ENCODE results near the gene TPSAB1. TPM values are rescaled to one million over a fixed set of nuclear protein-coding genes. Genes with fewer than 3 reads are reported as not detected.
"Not testable (repeated sequence)": the region's sequence is repeated elsewhere in the genome, so short reads cannot be mapped to it uniquely, and the experiment has no call there.

TPSAB1 gene
- total and polyA plus RNA-seq, 2 experiments from 2014 or later, result not detected

DNA sequence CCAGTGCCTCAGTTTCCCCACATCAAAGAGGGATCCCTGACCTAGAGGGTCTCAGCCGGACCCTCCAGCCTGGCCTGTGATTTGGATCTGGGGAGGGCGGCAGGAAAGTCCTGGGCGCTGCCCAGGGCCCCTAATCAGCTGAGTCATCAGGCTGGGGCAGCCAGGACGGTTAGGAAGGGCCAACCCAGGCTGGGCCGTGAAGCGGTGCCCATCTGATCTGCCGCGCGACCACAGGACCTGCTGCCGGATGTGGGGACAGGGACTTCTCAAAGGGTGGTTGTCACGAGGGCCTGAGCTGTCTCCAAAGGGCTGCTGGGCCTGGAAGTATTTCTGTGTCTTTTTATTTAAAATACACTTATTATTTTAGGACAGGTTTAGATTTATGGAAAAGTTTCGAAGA is 4.4 kb downstream of the TPSAB1 start:
- no peaks in the 10 kb centered on the region for H3K4me1 ChIP-seq (ENCODE audit: insufficient read depth)
- no peak for DNase-seq
- in situ Hi-C loops (cut with MboI), result no loop called here
- H4K20me1 ChIP-seq (ENCODE audit: insufficient read depth), result no peaks in the 10 kb centered on the region
- H3K4me2 ChIP-seq (ENCODE audit: unreplicated experiment), result no peak overlapping the region
- peaks cover 10% of the 10 kb centered on the region; the same call in 1 of the 2 replicates for H3K27me3 ChIP-seq (replicated peaks; ENCODE audit: insufficient read depth)
- 63 to 65% methylated on average over 11 to 12 of the region's 12 CpGs for WGBS, 2 experiments (ENCODE audit: low coverage in 1 of 2, low lambda C conversion rate in 2 of 2, missing lambda C conversion rate in 2 of 2)
- H3K9ac ChIP-seq, result no peak overlapping the region
- H2AFZ ChIP-seq, result no peak overlapping the region
- H3K9me3 ChIP-seq (ENCODE audit: low read depth), result no peaks in the 10 kb centered on the region
- no peaks in the 10 kb centered on the region for H3K36me3 ChIP-seq (ENCODE audit: low read depth)
- TF ChIP-seq EZH2phosphoT487 (IDR thresholded peaks at IDR 0.05; ENCODE audit: insufficient read depth, low read depth) (no peak), EZH2 (IDR thresholded peaks at IDR 0.05; ENCODE audit: insufficient read depth, poor library complexity, severe bottlenecking) (no peak)
- H3K79me2 ChIP-seq (ENCODE audit: insufficient read depth), result no peaks in the 10 kb centered on the region
- H3K27ac ChIP-seq, result no peak overlapping the region
- H3F3A ChIP-seq (ENCODE audit: insufficient read depth), result no peaks in the 10 kb centered on the region
- no peak overlapping the region for H3K4me3 ChIP-seq
- H3K9me2 ChIP-seq (ENCODE audit: insufficient read depth), result no peaks in the 10 kb centered on the region

DNA sequence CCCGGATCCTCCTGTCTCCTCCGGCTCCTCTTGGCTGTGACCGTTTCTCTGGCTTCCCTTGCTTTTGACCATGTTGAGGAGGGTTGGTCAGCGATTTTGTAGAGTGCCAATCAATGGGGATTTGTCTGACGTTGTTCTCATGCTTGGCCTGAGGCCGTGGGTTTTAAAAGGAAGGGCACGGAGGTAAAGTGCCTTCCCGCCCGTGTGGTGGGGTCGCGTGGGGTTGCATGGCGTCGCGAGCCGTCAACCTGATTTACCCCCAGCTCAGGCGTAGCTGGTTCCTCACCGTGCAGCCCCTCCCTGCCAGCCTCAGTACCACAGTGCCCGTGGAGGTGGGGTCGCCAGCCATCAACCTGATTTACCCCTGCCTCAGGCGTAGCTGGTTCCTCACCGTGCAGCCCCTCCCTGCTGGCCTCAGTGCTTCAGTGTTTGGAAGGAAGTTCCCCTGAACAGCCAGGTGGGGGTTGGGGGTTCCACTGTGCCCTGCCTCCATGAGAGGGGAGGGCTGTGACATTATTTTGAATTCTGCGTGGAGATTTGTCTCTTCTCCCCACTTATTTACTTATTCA is 5.0 kb downstream of the TPSAB1 start:
- no peak overlapping the region for H3K4me3 ChIP-seq
- no peaks in the 10 kb centered on the region for H3K9me3 ChIP-seq (ENCODE audit: low read depth)
- no peak overlapping the region for H3K27ac ChIP-seq
- H3F3A ChIP-seq (ENCODE audit: insufficient read depth), result no peaks in the 10 kb centered on the region
- no peaks in the 10 kb centered on the region for H3K4me1 ChIP-seq (ENCODE audit: insufficient read depth)
- in situ Hi-C loops (cut with MboI), result no loop called here
- TF ChIP-seq EZH2 (IDR thresholded peaks at IDR 0.05; ENCODE audit: insufficient read depth, poor library complexity, severe bottlenecking), result no peak
- no peak for TF ChIP-seq EZH2phosphoT487 (IDR thresholded peaks at IDR 0.05; ENCODE audit: insufficient read depth, low read depth)
- H3K36me3 ChIP-seq (ENCODE audit: low read depth), result no peaks in the 10 kb centered on the region
- peaks cover 10% of the 10 kb centered on the region; the same call in 1 of the 2 replicates for H3K27me3 ChIP-seq (replicated peaks; ENCODE audit: insufficient read depth)
- no peak overlapping the region for H3K4me2 ChIP-seq (ENCODE audit: unreplicated experiment)
- no peaks in the 10 kb centered on the region for H4K20me1 ChIP-seq (ENCODE audit: insufficient read depth)
- H2AFZ ChIP-seq, result no peak overlapping the region
- 43 to 45% methylated on average over 22 of the region's 22 CpGs for WGBS, 2 experiments (ENCODE audit: low coverage in 1 of 2, low lambda C conversion rate in 2 of 2, missing lambda C conversion rate in 2 of 2)
- H3K79me2 ChIP-seq (ENCODE audit: insufficient read depth), result no peaks in the 10 kb centered on the region
- no peaks in the 10 kb centered on the region for H3K9me2 ChIP-seq (ENCODE audit: insufficient read depth)
- DNase-seq, result no peak
- H3K9ac ChIP-seq, result no peak overlapping the region

DNA sequence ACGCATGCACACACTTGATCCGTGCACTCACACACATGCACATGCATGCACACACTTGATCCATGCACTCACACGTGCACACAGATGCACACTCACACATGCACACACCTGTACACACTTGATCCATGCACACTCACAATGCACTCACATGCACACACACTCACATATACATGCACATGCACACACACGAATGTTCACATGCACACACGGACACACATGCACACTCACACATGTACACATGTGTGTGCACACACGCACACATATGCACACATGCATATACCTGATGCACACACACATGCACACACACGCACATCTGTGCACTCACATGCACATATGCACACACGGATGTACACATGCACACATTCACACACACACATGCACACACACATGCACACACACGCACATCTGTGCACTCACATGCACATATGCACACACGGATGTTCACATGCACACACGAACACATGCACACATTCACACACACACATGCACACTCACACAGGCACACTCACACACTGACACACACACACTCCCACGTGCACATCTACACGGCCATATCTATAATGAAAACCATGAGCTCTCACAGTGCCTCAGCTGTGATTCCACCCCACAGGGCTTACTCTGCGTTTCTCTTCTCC is 7.5 kb downstream of the TPSAB1 start:
- H3K9me3 ChIP-seq (ENCODE audit: low read depth); H3K9me2 ChIP-seq (ENCODE audit: insufficient read depth); DNase-seq; H3K36me3 ChIP-seq (ENCODE audit: low read depth); H2AFZ ChIP-seq; in situ Hi-C loops (cut with MboI); H3K9ac ChIP-seq; H3F3A ChIP-seq (ENCODE audit: insufficient read depth); H3K4me1 ChIP-seq (ENCODE audit: insufficient read depth); H3K4me2 ChIP-seq (ENCODE audit: unreplicated experiment); H3K4me3 ChIP-seq; H4K20me1 ChIP-seq (ENCODE audit: insufficient read depth); H3K27me3 ChIP-seq (replicated peaks; ENCODE audit: insufficient read depth); H3K27ac ChIP-seq; H3K79me2 ChIP-seq (ENCODE audit: insufficient read depth): not testable (repeated sequence)
- WGBS, 2 experiments (ENCODE audit: low coverage in 1 of 2, low lambda C conversion rate in 2 of 2, missing lambda C conversion rate in 2 of 2), result 63 to 64% methylated on average over 10 to 12 of the region's 14 CpGs

DNA sequence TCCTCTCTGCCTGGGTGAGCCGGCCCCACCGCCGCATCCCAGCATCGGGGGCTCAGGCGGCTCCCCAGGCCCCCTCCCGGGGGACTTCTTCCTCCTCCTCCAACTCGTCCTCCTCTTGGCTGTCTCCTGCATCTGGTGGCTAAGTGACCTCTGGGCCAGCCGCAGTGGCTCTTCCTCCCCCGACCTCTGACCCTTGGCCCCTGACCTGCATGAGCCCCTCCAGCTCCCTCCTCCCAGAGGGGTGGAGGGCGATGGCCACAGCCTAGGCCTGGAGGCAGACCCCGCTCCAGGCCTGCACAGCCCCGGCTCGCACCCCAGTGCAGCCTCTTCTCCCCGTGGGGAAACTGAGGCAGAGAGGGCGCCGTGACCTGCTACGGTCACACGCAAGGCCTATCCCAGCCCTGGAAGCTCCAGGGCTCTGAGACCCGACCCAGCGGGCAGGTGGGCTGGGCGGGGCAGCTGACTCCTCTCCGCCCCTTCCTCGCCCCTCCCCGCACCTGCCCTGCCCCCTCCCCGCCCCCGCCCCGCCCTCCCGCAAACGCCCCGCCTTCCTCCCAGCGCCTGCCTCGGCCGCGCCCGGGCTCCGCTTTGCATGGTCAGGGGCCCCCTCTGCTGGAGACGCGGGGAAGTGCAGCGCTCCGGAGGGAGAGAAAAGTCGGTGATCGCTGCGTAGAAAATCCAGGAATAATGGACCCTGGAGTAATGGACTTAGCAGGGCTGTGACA is 8.7 kb downstream of the TPSAB1 start:
- H3K9ac ChIP-seq; DNase-seq; H3K4me1 ChIP-seq (ENCODE audit: insufficient read depth); H3K4me3 ChIP-seq; H3F3A ChIP-seq (ENCODE audit: insufficient read depth); H3K9me2 ChIP-seq (ENCODE audit: insufficient read depth); H2AFZ ChIP-seq; H3K9me3 ChIP-seq (ENCODE audit: low read depth); in situ Hi-C loops (cut with MboI); H3K36me3 ChIP-seq (ENCODE audit: low read depth); H3K79me2 ChIP-seq (ENCODE audit: insufficient read depth); H3K27ac ChIP-seq; H3K4me2 ChIP-seq (ENCODE audit: unreplicated experiment); H4K20me1 ChIP-seq (ENCODE audit: insufficient read depth); H3K27me3 ChIP-seq (replicated peaks; ENCODE audit: insufficient read depth): not testable (repeated sequence)
- 36 to 50% methylated on average over 3 to 5 of the region's 43 CpGs for WGBS, 2 experiments (ENCODE audit: low coverage in 1 of 2, low lambda C conversion rate in 2 of 2, missing lambda C conversion rate in 2 of 2)

DNA sequence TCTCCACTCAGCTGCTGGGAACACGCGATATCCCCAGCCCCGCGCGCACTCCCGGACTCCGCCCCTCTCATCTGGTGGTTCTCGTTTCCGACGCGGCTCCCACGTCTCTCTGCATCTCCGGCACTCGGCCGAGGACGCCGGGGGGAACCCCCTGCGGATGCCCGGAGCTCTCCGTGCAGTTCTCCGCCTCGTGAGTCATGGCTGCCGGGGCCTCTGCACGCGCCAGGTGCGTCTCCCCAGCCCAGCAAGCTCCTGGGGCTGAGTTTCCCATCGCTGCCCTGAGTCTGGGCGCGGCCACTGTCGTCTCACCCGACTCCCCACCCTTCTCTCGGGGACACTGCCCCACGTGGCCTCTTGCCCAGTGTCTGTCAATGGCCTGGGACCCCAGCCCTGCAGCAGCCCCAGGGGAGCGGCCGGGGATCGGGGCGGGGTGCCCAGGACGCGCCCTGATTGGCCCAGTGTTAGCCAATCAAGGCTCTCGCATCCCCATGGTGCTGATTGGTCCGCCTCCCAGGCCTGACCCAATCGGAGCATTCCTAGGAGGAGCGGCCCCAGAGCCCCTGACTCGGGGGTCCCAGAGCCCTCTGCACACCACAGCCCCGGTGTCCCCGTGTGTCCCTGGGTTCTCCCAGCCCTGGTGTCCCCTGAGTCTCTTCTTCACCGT is 13.3 kb downstream of the TPSAB1 start:
- H3K27me3 ChIP-seq (replicated peaks; ENCODE audit: insufficient read depth); H3F3A ChIP-seq (ENCODE audit: insufficient read depth); H3K4me2 ChIP-seq (ENCODE audit: unreplicated experiment); H3K4me1 ChIP-seq (ENCODE audit: insufficient read depth); H3K4me3 ChIP-seq; H3K9me2 ChIP-seq (ENCODE audit: insufficient read depth); H3K79me2 ChIP-seq (ENCODE audit: insufficient read depth); H3K27ac ChIP-seq; H3K9me3 ChIP-seq (ENCODE audit: low read depth); H4K20me1 ChIP-seq (ENCODE audit: insufficient read depth); H3K36me3 ChIP-seq (ENCODE audit: low read depth); in situ Hi-C loops (cut with MboI); DNase-seq; H2AFZ ChIP-seq; H3K9ac ChIP-seq: not testable (repeated sequence)
- WGBS, 2 experiments (ENCODE audit: low coverage in 1 of 2, low lambda C conversion rate in 2 of 2, missing lambda C conversion rate in 2 of 2), result no CpG with 5 or more reads among the region's 47 CpGs

DNA sequence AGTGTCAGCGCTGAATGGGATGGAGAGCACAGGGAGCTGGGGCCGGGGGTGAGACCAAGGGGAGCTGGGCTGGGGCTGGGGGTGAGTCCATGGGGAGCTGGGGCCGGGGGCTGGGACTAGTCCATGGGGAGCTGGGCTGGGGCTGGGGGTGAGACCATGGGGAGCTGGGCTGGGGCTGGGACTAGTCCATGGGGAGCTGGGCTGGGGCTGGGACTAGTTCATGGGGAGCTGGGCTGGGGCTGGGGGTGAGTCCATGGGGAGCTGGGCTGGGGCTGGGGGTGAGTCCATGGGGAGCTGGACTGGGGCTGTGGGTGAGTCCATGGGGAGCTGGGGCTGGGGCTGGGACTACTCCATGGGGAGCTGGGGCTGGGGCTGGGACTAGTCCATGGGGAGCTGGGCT is 14.3 kb downstream of the TPSAB1 start:
- DNase-seq; H2AFZ ChIP-seq; H3K4me1 ChIP-seq (ENCODE audit: insufficient read depth); H3F3A ChIP-seq (ENCODE audit: insufficient read depth); in situ Hi-C loops (cut with MboI); H3K36me3 ChIP-seq (ENCODE audit: low read depth); H3K27ac ChIP-seq; H3K9ac ChIP-seq; H3K4me2 ChIP-seq (ENCODE audit: unreplicated experiment); H3K9me2 ChIP-seq (ENCODE audit: insufficient read depth); H3K4me3 ChIP-seq; H3K79me2 ChIP-seq (ENCODE audit: insufficient read depth); H3K9me3 ChIP-seq (ENCODE audit: low read depth); H3K27me3 ChIP-seq (replicated peaks; ENCODE audit: insufficient read depth); H4K20me1 ChIP-seq (ENCODE audit: insufficient read depth): not testable (repeated sequence)
- WGBS, 2 experiments (ENCODE audit: low coverage in 1 of 2, low lambda C conversion rate in 2 of 2, missing lambda C conversion rate in 2 of 2), result 93% methylated on average over 3 of the region's 3 CpGs; no CpG with 5 or more reads in 1 of the 2 experiments
